LNCaP clone FGC (cell line): ENCODE results near the gene DEF6.

Experiments
- DNase-seq: peaks from one replicate; pipeline ENCODE4 v3.0.0-alpha.2; 2011; ENCODE audit warnings: low read depth
- H3K4me3 ChIP-seq: 2 replicates; pipeline ENCODE4 v1.5.1; 2011; ENCODE audit warnings: mild to moderate bottlenecking, low read depth, low read length, control low read depth
- TF ChIP-seq, protein P1 (sequence below): IDR thresholded peaks from 2 replicates; pipeline ENCODE4 v1.5.1; 2012; ENCODE audit warnings: mild to moderate bottlenecking; ENCODE audit not compliant: control insufficient read depth, insufficient read depth; ENCODE audit errors: extremely low read depth

Gene DEF6

GRCh38 chr6:35259194-35259947 lies 38.2 kb upstream of the DEF6 start, which contains the start of gene ZNF76:
ZNF76 (plus strand) TSS chr6:35259735; CDS start chr6:35281152, 21,417 bp downstream.
- peak within 1 kb of the TSS; percentile 87 for H3K4me3 ChIP-seq
- TF ChIP-seq, protein P1, sequence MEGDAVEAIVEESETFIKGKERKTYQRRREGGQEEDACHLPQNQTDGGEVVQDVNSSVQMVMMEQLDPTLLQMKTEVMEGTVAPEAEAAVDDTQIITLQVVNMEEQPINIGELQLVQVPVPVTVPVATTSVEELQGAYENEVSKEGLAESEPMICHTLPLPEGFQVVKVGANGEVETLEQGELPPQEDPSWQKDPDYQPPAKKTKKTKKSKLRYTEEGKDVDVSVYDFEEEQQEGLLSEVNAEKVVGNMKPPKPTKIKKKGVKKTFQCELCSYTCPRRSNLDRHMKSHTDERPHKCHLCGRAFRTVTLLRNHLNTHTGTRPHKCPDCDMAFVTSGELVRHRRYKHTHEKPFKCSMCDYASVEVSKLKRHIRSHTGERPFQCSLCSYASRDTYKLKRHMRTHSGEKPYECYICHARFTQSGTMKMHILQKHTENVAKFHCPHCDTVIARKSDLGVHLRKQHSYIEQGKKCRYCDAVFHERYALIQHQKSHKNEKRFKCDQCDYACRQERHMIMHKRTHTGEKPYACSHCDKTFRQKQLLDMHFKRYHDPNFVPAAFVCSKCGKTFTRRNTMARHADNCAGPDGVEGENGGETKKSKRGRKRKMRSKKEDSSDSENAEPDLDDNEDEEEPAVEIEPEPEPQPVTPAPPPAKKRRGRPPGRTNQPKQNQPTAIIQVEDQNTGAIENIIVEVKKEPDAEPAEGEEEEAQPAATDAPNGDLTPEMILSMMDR = no peak
- peak; percentile 90 for DNase-seq

DNA sequence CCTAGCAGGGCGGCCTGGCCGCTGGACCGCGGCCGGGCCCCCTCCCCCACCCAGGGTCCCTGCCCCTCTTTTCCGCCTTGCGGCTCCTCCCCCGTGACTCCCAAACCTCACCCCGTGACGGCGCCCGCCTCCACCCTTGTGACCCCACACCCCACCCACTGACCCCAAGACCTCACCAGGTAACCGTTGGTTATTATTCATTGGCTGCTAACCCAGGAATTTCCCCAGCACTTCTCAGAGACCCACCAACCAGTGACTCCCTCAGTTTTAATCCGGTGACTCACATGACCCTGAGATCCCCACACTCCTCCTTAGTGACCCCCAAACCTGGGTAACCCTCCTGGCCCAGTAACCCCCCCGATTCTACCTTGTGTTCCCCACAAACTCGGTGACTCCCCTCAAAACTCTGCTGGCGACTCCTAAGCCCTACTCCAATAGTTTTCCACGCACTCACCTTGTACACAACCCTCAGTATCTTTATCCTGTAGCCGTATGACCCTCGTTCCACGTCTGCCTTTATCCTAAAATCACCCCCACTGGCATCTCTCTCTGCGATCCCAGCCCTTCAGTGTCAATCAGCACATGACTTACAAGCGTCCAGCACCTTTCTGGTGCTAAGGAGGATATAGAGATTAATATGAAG lies 37.5 kb upstream of the DEF6 start:
- peak overlapping the region; percentile 87 for H3K4me3 ChIP-seq
- DNase-seq = peak; percentile 32
- TF ChIP-seq, protein P1 = no peak

- no peak for DNase-seq
- peak overlapping the region; percentile 87 for H3K4me3 ChIP-seq
- TF ChIP-seq, protein P1 = no peak
Observed at GRCh38 chr6:35260591-35261570, 36.7 kb upstream of the DEF6 start.

GRCh38 chr6:35262596-35262995 lies 35.0 kb upstream of the DEF6 start:
- H3K4me3 ChIP-seq = no peak overlapping the region
- TF ChIP-seq, protein P1 = no peak
- DNase-seq = no peak

GRCh38 chr6:35264550-35265274 lies 32.9 kb upstream of the DEF6 start:
- TF ChIP-seq, protein P1 = no peak
- no peak for DNase-seq
- no peak overlapping the region for H3K4me3 ChIP-seq

DNA sequence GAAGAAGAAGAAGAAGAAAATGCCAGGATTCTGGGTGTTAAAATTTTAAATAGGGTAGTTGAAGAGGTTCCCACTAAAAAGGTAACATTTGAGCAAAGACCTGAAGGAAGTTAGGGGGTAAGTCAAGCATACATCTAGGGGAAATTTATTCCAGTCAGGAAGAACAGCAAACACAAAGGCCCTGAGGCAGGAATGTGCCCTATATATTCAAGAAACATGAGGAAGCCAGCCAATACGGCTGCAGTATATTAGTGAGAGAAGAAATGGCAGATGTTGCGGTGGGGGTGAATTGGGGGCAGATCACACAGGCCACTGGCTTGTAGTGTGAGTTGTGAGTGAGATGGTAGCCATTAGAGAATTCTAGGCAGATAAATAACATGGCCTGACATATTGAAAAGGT lies 32.1 kb upstream of the DEF6 start:
- no peak for DNase-seq
- no peak overlapping the region for H3K4me3 ChIP-seq
- TF ChIP-seq, protein P1 = no peak
